K562 (cell line): ENCODE results near the gene ANTKMT. TPM values are rescaled to one million over a fixed set of nuclear protein-coding genes. Genes with fewer than 3 reads are reported as not detected.

ENCODE experiments used
- ADNP ChIP-seq: fragments of 200-800 bp; sonication (Bioruptor generic); IDR thresholded peaks from 2 replicates; pipeline ENCODE4 v1.6.1; 2016; ENCODE audit warnings: missing genetic modification characterization, missing compliant biosample characterization
- BACH1 ChIP-seq: fragments of 200-800 bp; sonication (Bioruptor generic); IDR thresholded peaks from 2 replicates; pipeline ENCODE4 v1.6.1; 2016; ENCODE audit warnings: missing genetic modification characterization, missing compliant biosample characterization
- CAMTA2 ChIP-seq: fragments of 250-450 bp; sonication (Bioruptor Pico); conservative IDR thresholded peaks from 2 replicates; pipeline ENCODE4 v1.5.1; 2022
- CTCF ChIP-seq, 3 experiments: IDR thresholded peaks in 2 of 3; conservative IDR thresholded peaks in 1 of 3; 2 replicates each; pipeline ENCODE4 v1.5.1; 2011 to 2012; ENCODE audit warnings: low read length in 3 of 3, mild to moderate bottlenecking in 3 of 3, control low read depth in 2 of 3, improper control_type of control experiment in 1 of 3, inconsistent platforms in 1 of 3, low read depth in 1 of 3, mixed read lengths in 1 of 3, moderate library complexity in 1 of 3; ENCODE audit not compliant: insufficient read depth in 2 of 3
- DPF2 ChIP-seq: fragments of 450-650 bp; IDR thresholded peaks from 2 replicates; pipeline ENCODE4 v1.6.1; 2016
- ELF1 ChIP-seq: fragments of 200-800 bp; sonication (Bioruptor generic); IDR thresholded peaks from 2 replicates; pipeline ENCODE4 v1.6.1; 2016; ENCODE audit warnings: missing genetic modification characterization, missing compliant biosample characterization
- ESRRA ChIP-seq: fragments of 450-650 bp; IDR thresholded peaks from 2 replicates; pipeline ENCODE4 v1.6.1; 2014; ENCODE audit warnings: low read depth, mild to moderate bottlenecking, moderate library complexity, borderline replicate concordance
- HDAC3 ChIP-seq: fragments of 450-650 bp; IDR thresholded peaks from 2 replicates; pipeline ENCODE4 v1.6.1; 2018; ENCODE audit warnings: borderline replicate concordance, mild to moderate bottlenecking, moderate library complexity; ENCODE audit not compliant: partially characterized antibody
- HEY1 ChIP-seq: fragments of 250-450 bp; sonication (Bioruptor Pico); IDR thresholded peaks from 2 replicates; pipeline ENCODE4 v1.5.0; 2020; ENCODE audit warnings: mild to moderate bottlenecking, moderate library complexity, borderline replicate concordance
- HMG20A ChIP-seq: fragments of 450-650 bp; formaldehyde crosslinking; conservative IDR thresholded peaks from 2 replicates; pipeline ENCODE4 v1.4.0; 2020; ENCODE audit warnings: mild to moderate bottlenecking, mixed read lengths
- HNRNPLL ChIP-seq: fragments of 200-400 bp; formaldehyde crosslinking; IDR thresholded peaks from 2 replicates; pipeline ENCODE4 v1.6.1; 2017; ENCODE audit warnings: low read length, low read depth, mild to moderate bottlenecking; ENCODE audit not compliant: poor library complexity, severe bottlenecking
- JUNB ChIP-seq: fragments of 450-650 bp; formaldehyde crosslinking; conservative IDR thresholded peaks from 2 replicates; pipeline ENCODE4 v1.4.0; 2020; ENCODE audit warnings: mild to moderate bottlenecking
- KHSRP ChIP-seq: fragments of 450-650 bp; IDR thresholded peaks from 2 replicates; pipeline ENCODE4 v1.6.1; 2017
- NR2C2 ChIP-seq, 2 experiments: fragments of 200-800 bp in 1 of 2; sonication (Bioruptor generic) in 1 of 2; sonication (generic) in 1 of 2; formaldehyde crosslinking in 1 of 2; IDR thresholded peaks; 2 replicates each; pipeline versions ENCODE4 v1.6.1 to v1.8.0; 2016 to 2022; ENCODE audit warnings: mild to moderate bottlenecking in 1 of 2, missing compliant biosample characterization in 1 of 2, missing genetic modification characterization in 1 of 2, missing genetic modification reagents in 1 of 2
- PHB ChIP-seq: fragments of 250-450 bp; sonication (Bioruptor Pico); IDR thresholded peaks from 2 replicates; pipeline ENCODE4 v1.5.0; 2021
- RBFOX2 ChIP-seq: fragments of 200-400 bp; formaldehyde crosslinking; IDR thresholded peaks from 2 replicates; pipeline ENCODE4 v1.6.1; 2017; ENCODE audit warnings: low read depth, mild to moderate bottlenecking, low read length, moderate library complexity
- SIRT6 ChIP-seq: IDR thresholded peaks from one replicate; pipeline ENCODE4 v1.6.1; 2012; ENCODE audit warnings: low read depth, mild to moderate bottlenecking, control low read depth, inconsistent platforms, low read length, moderate library complexity
- SREBF2 ChIP-seq: sonication (generic); formaldehyde crosslinking; IDR thresholded peaks from 2 replicates; pipeline ENCODE4 v1.4.0; 2020; ENCODE audit warnings: mild to moderate bottlenecking, missing genetic modification reagents
- TEAD1 ChIP-seq, 2 experiments: fragments of 450-650 bp in 1 of 2; sonication (generic) in 1 of 2; formaldehyde crosslinking; IDR thresholded peaks; 2 replicates each; pipeline versions ENCODE4 v1.4.0 to v1.8.0; 2020 to 2022; ENCODE audit warnings: mild to moderate bottlenecking in 2 of 2, missing genetic modification reagents in 1 of 2
- TEAD2 ChIP-seq: fragments of 450-650 bp; IDR thresholded peaks from 2 replicates; pipeline ENCODE4 v1.6.1; 2016; ENCODE audit warnings: missing genetic modification characterization, control low read depth, missing compliant biosample characterization
- YY1 ChIP-seq, 3 experiments: IDR thresholded peaks; 2 replicates each; pipeline ENCODE4 v1.6.1; 2011; ENCODE audit warnings: low read length in 2 of 3, mild to moderate bottlenecking in 2 of 3, moderate library complexity in 2 of 3, borderline replicate concordance in 1 of 3, control low read depth in 1 of 3, low read depth in 1 of 3; ENCODE audit not compliant: insufficient read depth in 3 of 3, insufficient replicate concordance in 2 of 3, control insufficient read depth in 1 of 3, insufficient read length in 1 of 3; ENCODE audit errors: extremely low read depth in 1 of 3
- polyA plus RNA-seq, 8 experiments: library from polyadenylated mRNA; depleted of rRNA in 4 of 8; stranded (reverse) in 5 of 8; unstranded in 3 of 8; fragments of >200 nt; fragmentation: Nextera tagmentation in 2 of 8; fragmentation: Illumina TruSeq in 1 of 8; extraction: Ambion mirVana in 2 of 8; extraction: Trizol in 1 of 8; gene quantifications; 2 replicates each; pipeline versions ENCODE4 v1.2.1 to v1.2.3, GENCODE V29; 2011 to 2014; ENCODE audit warnings: inconsistent platforms in 1 of 8, missing spikeins in 1 of 8
- total RNA-seq, 7 experiments: library from RNA; depleted of rRNA in 6 of 7; stranded (reverse); fragments of >200 nt in 6 of 7; fragmentation: Illumina TruSeq in 2 of 7; extraction: Trizol in 2 of 7; gene quantifications; 2 replicates each; pipeline versions ENCODE4 v1.2.1 to v1.2.3, GENCODE V29; 2011 to 2021; ENCODE audit warnings: low replicate concordance in 1 of 7
- TF ChIP-seq, protein P1 (sequence below): fragments of 200-800 bp; sonication (Bioruptor generic); IDR thresholded peaks from 2 replicates; pipeline ENCODE4 v1.6.1; 2017; ENCODE audit warnings: missing genetic modification characterization, missing compliant biosample characterization
- TF ChIP-seq, protein P2 (sequence below): sonication (generic); formaldehyde crosslinking; IDR thresholded peaks from 2 replicates; pipeline ENCODE4 v1.8.0; 2023; ENCODE audit warnings: mild to moderate bottlenecking, missing genetic modification reagents

The ANTKMT gene
- total and polyA plus RNA-seq, 9 of the 15 experiments (the other 6 are each of a cell fraction or from before 2014, with no cell fraction given): 0.58 to 217 (median 19.1) TPM

DNA sequence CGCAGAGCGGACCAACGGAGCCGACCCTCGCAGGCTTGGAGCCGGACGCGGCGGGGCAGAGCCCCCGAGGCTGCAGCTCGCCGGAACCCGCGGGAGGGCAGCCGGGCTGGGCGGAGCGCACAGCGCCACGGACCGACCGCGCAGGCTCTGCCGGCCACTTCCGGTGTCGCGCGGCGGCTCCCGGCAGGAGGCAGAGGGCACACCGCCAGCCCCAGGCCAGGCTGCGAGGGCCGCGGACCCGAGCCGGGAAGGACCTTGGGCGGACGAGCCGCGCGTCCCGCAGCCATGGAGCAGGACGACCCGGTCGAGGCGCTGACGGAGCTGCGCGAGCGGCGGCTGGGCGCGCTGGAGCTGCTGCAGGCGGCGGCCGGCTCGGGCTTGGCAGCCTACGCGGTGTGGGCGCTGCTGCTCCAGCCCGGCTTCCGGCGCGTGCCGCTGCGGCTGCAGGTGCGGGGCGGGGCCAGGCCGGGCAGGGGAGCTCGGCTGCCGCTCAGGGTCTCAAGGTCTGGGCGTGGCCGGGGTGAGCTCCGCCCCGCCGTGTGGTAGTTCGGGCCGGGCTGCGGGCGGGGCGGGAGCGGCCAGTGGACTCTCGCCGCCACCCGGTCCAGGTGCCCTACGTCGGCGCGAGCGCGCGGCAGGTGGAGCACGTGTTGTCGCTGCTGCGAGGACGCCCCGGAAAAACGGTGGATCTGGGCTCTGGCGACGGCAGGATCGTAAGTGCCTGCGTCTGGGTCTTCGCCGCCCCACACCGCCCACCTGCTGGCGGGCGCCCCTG is at the start of gene ANTKMT (continued):
- TF ChIP-seq CAMTA2 (CRISPR knock-in tag) (0 out of 2 replicates have a peak, but pooled peaks have one; percentile 15), ELF1 (tag) (peak; percentile 89), NR2C2 (CRISPR knock-in tag; IDR thresholded peaks at IDR 0.05) (peak; percentile 80; the same call in 1 of the 2 replicates), NR2C2 (tag; IDR thresholded peaks at IDR 0.05) (peak; percentile 89), TEAD1 (CRISPR knock-in tag; IDR thresholded peaks at IDR 0.05) (peak in 1 of 2 experiments; percentile 11; a peak in 1 of 4 replicates), ADNP (tag) (no peak), DPF2 (no peak), TEAD2 (no peak), HNRNPLL (peak; percentile 47), JUNB (no peak), SIRT6 (no peak), CTCF (IDR thresholded peaks at IDR 0.05 in 2 of 3, conservative IDR thresholded peaks at IDR 0.05 in 1 of 3; ENCODE audit: insufficient read depth in 2 of 3, low read depth in 1 of 3, low read length in 3 of 3) (peak in 1 of 3 experiments; percentile 18; a peak in 2 of 6 replicates), YY1 (IDR thresholded peaks at IDR 0.05; ENCODE audit: borderline replicate concordance in 1 of 3, control insufficient read depth in 1 of 3, extremely low read depth in 1 of 3, insufficient read depth in 3 of 3, insufficient read length in 1 of 3, insufficient replicate concordance in 2 of 3, low read depth in 1 of 3, low read length in 2 of 3) (peak in 2 of 3 experiments; percentile 16 to 40), KHSRP (no peak), BACH1 (tag) (no peak), RBFOX2 (peak; percentile 92), HEY1 (CRISPR knock-in tag) (no peak), HMG20A (CRISPR knock-in tag) (no peak), ESRRA (peak; percentile 88), SREBF2 (CRISPR knock-in tag) (no peak), PHB (CRISPR knock-in tag) (no peak), HDAC3 (no peak)
- TF ChIP-seq, protein P1, sequence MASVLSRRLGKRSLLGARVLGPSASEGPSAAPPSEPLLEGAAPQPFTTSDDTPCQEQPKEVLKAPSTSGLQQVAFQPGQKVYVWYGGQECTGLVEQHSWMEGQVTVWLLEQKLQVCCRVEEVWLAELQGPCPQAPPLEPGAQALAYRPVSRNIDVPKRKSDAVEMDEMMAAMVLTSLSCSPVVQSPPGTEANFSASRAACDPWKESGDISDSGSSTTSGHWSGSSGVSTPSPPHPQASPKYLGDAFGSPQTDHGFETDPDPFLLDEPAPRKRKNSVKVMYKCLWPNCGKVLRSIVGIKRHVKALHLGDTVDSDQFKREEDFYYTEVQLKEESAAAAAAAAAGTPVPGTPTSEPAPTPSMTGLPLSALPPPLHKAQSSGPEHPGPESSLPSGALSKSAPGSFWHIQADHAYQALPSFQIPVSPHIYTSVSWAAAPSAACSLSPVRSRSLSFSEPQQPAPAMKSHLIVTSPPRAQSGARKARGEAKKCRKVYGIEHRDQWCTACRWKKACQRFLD: 0 out of 2 replicates have a peak, but pooled peaks have one; percentile 49
- TF ChIP-seq, protein P2, sequence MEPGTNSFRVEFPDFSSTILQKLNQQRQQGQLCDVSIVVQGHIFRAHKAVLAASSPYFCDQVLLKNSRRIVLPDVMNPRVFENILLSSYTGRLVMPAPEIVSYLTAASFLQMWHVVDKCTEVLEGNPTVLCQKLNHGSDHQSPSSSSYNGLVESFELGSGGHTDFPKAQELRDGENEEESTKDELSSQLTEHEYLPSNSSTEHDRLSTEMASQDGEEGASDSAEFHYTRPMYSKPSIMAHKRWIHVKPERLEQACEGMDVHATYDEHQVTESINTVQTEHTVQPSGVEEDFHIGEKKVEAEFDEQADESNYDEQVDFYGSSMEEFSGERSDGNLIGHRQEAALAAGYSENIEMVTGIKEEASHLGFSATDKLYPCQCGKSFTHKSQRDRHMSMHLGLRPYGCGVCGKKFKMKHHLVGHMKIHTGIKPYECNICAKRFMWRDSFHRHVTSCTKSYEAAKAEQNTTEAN (CRISPR knock-in tag): no peak
